ENCODE measurements around the gene ACTRT3.

GRCh38 chr3:169772305-169772896 lies 3.0 kb upstream of the ACTRT3 start:
- TF ChIP-seq EZH2 (IDR thresholded peaks at IDR 0.05; ENCODE audit: insufficient read depth, low read length): no peak
- TF ChIP-seq CTCF (IDR thresholded peaks at IDR 0.05; ENCODE audit: insufficient read depth, low read depth, low read length): no peak
